H1 (cell line): Measurements from ENCODE around the gene BAZ1B. TPM values are rescaled to one million over a fixed set of nuclear protein-coding genes. Genes with fewer than 3 reads are reported as not detected.

Experiments
- GTF2F1 ChIP-seq: IDR thresholded peaks from 2 replicates; pipeline ENCODE4 v1.6.1; 2012; ENCODE audit warnings: low read depth, low read length, improper control_type of control experiment, borderline replicate concordance
- MAFK ChIP-seq: IDR thresholded peaks from 2 replicates; pipeline ENCODE4 v1.6.1; 2012; ENCODE audit warnings: low read depth, mild to moderate bottlenecking, improper control_type of control experiment, low read length
- SRF ChIP-seq: IDR thresholded peaks from 2 replicates; pipeline ENCODE4 v1.6.1; 2011; ENCODE audit warnings: mild to moderate bottlenecking, low read depth, low read length, moderate library complexity
- TCF12 ChIP-seq: IDR thresholded peaks from 2 replicates; pipeline ENCODE4 v1.6.1; 2011; ENCODE audit warnings: low read depth, mild to moderate bottlenecking, low read length
- TEAD4 ChIP-seq: IDR thresholded peaks from 2 replicates; pipeline ENCODE4 v1.6.1; 2012; ENCODE audit warnings: low read depth, low read length, inconsistent platforms, mixed read lengths
- polyA plus RNA-seq, 7 experiments: library from polyadenylated mRNA; depleted of rRNA in 3 of 7; stranded (reverse) in 5 of 7; unstranded in 2 of 7; fragments of >200 nt in 5 of 7; fragments of 200-250 nt in 2 of 7; gene quantifications; 1 replicate in 5 of 7; 2 replicates in 1 of 7; 4 replicates in 1 of 7; pipeline versions ENCODE4 v1.2.1 to v1.2.3, GENCODE V29; 2011 to 2013; ENCODE audit warnings: missing spikeins in 2 of 7, mixed read lengths in 2 of 7
- total RNA-seq: library from RNA; stranded (reverse); fragmentation: NEBNext Ultra II Directional; extraction: Animal tissue kit (Norgen Biotek cat#: 25700); gene quantifications from 2 replicates; pipeline ENCODE4 v1.2.1, GENCODE V29; 2021

Gene BAZ1B
- total and polyA plus RNA-seq, 2 of the 8 experiments (the other 6 are each of a cell fraction or from before 2014, with no cell fraction given) = 21.0 to 86.8 TPM

GRCh38 chr7:73504017-73504416, 18.1 kb downstream of the BAZ1B start (continued):
- TF ChIP-seq GTF2F1 = no peak
- TF ChIP-seq TEAD4 = no peak
- no peak for TF ChIP-seq TCF12
- no peak for TF ChIP-seq SRF
- no peak for TF ChIP-seq MAFK
- TF ChIP-seq, all 59 proteins: peak for 0
